ENCODE results near the gene CORO2B. TPM values are rescaled to one million over a fixed set of nuclear protein-coding genes. Genes with fewer than 3 reads are reported as not detected.
A peak's percentile ranks its signal among the peaks of the same experiment; 100 is the strongest.

The CORO2B gene
- total and polyA plus RNA-seq, 2 experiments from 2014 or later: 1.6 to 4.6 TPM

- Histone ChIP-seq H3F3A (replicated peaks; ENCODE audit: low read depth) (no peaks in the 10 kb centered on the region), H3K4me3 (no peak overlapping the region), H3K9me2 (ENCODE audit: insufficient read depth) (no peaks in the 10 kb centered on the region), H3K79me2 (replicated peaks; ENCODE audit: insufficient read depth) (no peaks in the 10 kb centered on the region), H3K36me3 (ENCODE audit: insufficient read depth) (no peaks in the 10 kb centered on the region), H2AFZ (peak overlapping the region; percentile 43), H4K20me1 (replicated peaks; ENCODE audit: insufficient read depth) (no peaks in the 10 kb centered on the region), H3K4me2 (no peak overlapping the region), H3K4me1 (ENCODE audit: insufficient read depth) (no peaks in the 10 kb centered on the region), H3K27ac (ENCODE audit: low read depth) (no peak overlapping the region), H3K27me3 (ENCODE audit: insufficient read depth) (no peaks in the 10 kb centered on the region)
- peaks cover 2% of the 10 kb centered on the region for H3K27me3 Mint-ChIP-seq (ENCODE audit: insufficient read depth, low read depth, poor library complexity)
- TF ChIP-seq ZNF114 (CRISPR knock-in tag; IDR thresholded peaks at IDR 0.05) (no peak), CREB1 (CRISPR knock-in tag; IDR thresholded peaks at IDR 0.05; ENCODE audit: low read depth) (no peak), STAT1 (IDR thresholded peaks at IDR 0.05; ENCODE audit: unreplicated experiment) (no peak), POLR2AphosphoS5 (IDR thresholded peaks at IDR 0.05; ENCODE audit: low read depth) (no peak), ZNF462 (CRISPR knock-in tag; IDR thresholded peaks at IDR 0.05) (no peak), ETS1 (IDR thresholded peaks at IDR 0.05) (no peak), REST (IDR thresholded peaks at IDR 0.05; ENCODE audit: unreplicated experiment) (no peak), EZH2 (IDR thresholded peaks at IDR 0.05; ENCODE audit: low read depth, unreplicated experiment) (no peak), NANOG (IDR thresholded peaks at IDR 0.05; ENCODE audit: borderline replicate concordance) (no peak), CTCF (conservative IDR thresholded peaks at IDR 0.05; ENCODE audit: low read depth in 2 of 2) (no peak)
- no peak for DNase-seq (ENCODE audit: low spot score)
- H3K36me3 Mint-ChIP-seq (ENCODE audit: low read depth): peaks cover 6% of the 10 kb centered on the region; the same call in 2 of the 3 replicates
- ATAC-seq: no peak
- H3K4me3 Mint-ChIP-seq: no peak overlapping the region
- no peak overlapping the region for H3K27ac Mint-ChIP-seq
- peaks cover 11% of the 10 kb centered on the region for H3K9me3 Mint-ChIP-seq
- H3K4me1 Mint-ChIP-seq: no peaks in the 10 kb centered on the region; the same call in 2 of the 3 replicates
Measured at GRCh38 chr15:68542771-68543164, 36.0 kb upstream of the CORO2B start.

All from GM23338 (cell line).